Measurements from ENCODE around the gene IER2. TPM values are rescaled to one million over a fixed set of nuclear protein-coding genes. Genes with fewer than 3 reads are reported as not detected.
"Not testable (repeated sequence)": the region's sequence is repeated elsewhere in the genome, so short reads cannot be mapped to it uniquely, and the experiment has no call there.

Gene IER2
- total RNA-seq, 1 experiment from 2014 or later, result 80.4 TPM

DNA sequence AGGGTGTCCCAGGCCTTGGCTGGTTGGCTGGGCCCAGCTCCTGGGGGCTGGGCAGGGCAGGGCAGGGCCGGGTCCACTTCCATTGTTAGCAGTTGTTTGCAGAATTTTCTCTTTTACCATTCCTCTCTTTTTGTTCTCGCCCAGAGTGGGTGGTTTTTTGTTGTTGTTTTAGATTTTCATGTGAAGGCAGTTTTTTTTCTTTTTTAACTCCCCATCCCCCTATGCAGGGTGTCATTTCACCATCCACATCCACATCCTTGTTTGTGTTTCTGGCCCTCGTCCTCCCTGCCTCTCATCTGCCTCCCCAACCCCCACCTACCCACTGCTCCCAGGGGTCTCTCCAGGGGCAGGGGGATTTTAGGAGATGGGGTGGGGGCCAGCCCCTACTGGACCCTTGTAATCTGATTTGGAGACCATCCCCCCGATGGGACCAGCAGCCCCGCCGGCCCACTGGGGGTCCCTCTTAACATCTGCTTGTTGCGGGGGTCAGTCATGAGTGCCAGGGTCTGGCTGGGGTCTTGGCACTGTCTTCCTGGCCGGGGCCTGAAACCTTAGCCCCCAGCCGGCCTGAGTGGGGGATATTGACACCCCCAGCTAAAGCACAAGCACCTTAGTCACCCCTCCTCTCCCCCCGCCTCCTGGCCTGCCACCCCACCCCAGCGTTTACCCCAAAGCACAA is 10.4 kb upstream of the IER2 start:
- Histone ChIP-seq H3K4me1 (ENCODE audit: control insufficient read depth, insufficient read depth, low read length) (no peaks in the 10 kb centered on the region), H3K4me3 (ENCODE audit: low read depth in 2 of 2, low read length in 2 of 2) (no peak overlapping the region), H3K27me3 (ENCODE audit: control insufficient read depth, insufficient read depth, low read length) (no peaks in the 10 kb centered on the region), H3K9me3 (ENCODE audit: control insufficient read depth, insufficient read depth, low read depth, low read length) (no peaks in the 10 kb centered on the region), H3K36me3 (ENCODE audit: control insufficient read depth, insufficient read depth, low read length) (no peaks in the 10 kb centered on the region; the same call in 1 of the 2 replicates), H3K27ac (ENCODE audit: low read length) (no peak overlapping the region)
- TSS peak; percentile 75 for BruUV-seq (replicated peaks)
- POLR2A ChIA-PET, result no interaction called here
- CTCF ChIA-PET, result no interaction called here
- in situ Hi-C loops (cut with HindIII; ENCODE audit: low pct_unique_long_range_greater_than_20kb, low sequenced_read_pairs) (no loop called here), intact Hi-C loops (cut with micrococcal nuclease; ENCODE audit: unreplicated experiment) (no loop called here)
- TF ChIP-seq, protein P1, sequence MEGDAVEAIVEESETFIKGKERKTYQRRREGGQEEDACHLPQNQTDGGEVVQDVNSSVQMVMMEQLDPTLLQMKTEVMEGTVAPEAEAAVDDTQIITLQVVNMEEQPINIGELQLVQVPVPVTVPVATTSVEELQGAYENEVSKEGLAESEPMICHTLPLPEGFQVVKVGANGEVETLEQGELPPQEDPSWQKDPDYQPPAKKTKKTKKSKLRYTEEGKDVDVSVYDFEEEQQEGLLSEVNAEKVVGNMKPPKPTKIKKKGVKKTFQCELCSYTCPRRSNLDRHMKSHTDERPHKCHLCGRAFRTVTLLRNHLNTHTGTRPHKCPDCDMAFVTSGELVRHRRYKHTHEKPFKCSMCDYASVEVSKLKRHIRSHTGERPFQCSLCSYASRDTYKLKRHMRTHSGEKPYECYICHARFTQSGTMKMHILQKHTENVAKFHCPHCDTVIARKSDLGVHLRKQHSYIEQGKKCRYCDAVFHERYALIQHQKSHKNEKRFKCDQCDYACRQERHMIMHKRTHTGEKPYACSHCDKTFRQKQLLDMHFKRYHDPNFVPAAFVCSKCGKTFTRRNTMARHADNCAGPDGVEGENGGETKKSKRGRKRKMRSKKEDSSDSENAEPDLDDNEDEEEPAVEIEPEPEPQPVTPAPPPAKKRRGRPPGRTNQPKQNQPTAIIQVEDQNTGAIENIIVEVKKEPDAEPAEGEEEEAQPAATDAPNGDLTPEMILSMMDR (IDR thresholded peaks at IDR 0.05), result no peak
- TF ChIP-seq, protein P2, sequence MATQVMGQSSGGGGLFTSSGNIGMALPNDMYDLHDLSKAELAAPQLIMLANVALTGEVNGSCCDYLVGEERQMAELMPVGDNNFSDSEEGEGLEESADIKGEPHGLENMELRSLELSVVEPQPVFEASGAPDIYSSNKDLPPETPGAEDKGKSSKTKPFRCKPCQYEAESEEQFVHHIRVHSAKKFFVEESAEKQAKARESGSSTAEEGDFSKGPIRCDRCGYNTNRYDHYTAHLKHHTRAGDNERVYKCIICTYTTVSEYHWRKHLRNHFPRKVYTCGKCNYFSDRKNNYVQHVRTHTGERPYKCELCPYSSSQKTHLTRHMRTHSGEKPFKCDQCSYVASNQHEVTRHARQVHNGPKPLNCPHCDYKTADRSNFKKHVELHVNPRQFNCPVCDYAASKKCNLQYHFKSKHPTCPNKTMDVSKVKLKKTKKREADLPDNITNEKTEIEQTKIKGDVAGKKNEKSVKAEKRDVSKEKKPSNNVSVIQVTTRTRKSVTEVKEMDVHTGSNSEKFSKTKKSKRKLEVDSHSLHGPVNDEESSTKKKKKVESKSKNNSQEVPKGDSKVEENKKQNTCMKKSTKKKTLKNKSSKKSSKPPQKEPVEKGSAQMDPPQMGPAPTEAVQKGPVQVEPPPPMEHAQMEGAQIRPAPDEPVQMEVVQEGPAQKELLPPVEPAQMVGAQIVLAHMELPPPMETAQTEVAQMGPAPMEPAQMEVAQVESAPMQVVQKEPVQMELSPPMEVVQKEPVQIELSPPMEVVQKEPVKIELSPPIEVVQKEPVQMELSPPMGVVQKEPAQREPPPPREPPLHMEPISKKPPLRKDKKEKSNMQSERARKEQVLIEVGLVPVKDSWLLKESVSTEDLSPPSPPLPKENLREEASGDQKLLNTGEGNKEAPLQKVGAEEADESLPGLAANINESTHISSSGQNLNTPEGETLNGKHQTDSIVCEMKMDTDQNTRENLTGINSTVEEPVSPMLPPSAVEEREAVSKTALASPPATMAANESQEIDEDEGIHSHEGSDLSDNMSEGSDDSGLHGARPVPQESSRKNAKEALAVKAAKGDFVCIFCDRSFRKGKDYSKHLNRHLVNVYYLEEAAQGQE (IDR thresholded peaks at IDR 0.05; ENCODE audit: insufficient read depth in 1 of 2, low read depth in 2 of 2, low read length in 1 of 2), result no peak
- TF ChIP-seq TCF7L2 (IDR thresholded peaks at IDR 0.05; ENCODE audit: low read depth, low read length) (no peak), SIN3A (IDR thresholded peaks at IDR 0.05; ENCODE audit: borderline replicate concordance, insufficient read depth, low read depth, low read length) (no peak), POLR2AphosphoS5 (IDR thresholded peaks at IDR 0.05; ENCODE audit: low read depth, low read length) (no peak)
- DNase-seq (ENCODE audit: low read depth, low spot score) (no peak), ATAC-seq (no peak)

DNA sequence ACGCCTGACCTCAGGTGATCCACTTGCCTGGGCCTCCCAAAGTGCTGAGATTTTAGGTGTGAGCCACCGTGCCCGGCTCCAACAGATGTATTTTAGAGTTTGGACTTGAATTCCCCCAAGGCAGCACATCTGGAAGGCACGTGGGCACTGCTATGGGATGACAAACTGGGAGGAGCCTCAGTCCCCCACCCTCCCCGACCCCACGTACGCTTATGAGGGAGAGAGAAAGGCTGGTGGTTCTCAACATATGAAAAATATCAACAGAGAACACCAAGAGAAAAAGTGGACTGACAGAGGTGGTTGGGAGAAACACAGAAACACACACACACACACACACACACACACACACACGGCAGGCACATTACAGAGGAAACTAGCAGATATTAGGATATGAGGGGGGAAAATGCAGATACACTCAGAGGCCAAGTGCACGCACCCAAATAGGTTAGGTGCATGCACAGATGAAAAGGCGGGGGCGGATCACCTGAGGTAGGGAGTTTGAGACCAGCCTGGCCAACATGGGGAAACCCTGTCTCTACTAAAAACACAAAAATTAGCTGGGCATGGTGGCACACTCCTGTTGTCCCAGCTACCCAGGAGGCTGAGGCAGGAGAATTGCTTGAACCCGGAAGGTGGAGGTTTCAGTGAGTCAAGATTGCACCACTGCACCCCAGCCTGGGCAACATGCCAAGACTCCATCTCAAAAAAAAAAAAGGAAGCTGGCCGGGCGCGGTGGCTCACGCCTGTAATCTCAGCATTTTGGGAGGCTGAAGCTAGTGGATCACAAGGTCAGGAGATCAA is 3.2 kb upstream of the IER2 start:
- Histone ChIP-seq H3K27ac (ENCODE audit: low read length) (no peak overlapping the region), H3K9me3 (ENCODE audit: control insufficient read depth, insufficient read depth, low read depth, low read length) (no peaks in the 10 kb centered on the region), H3K4me3 (ENCODE audit: low read depth in 2 of 2, low read length in 2 of 2) (no peak overlapping the region), H3K27me3 (ENCODE audit: control insufficient read depth, insufficient read depth, low read length) (no peaks in the 10 kb centered on the region), H3K36me3 (ENCODE audit: control insufficient read depth, insufficient read depth, low read length) (peaks cover 6% of the 10 kb centered on the region; the same call in 1 of the 2 replicates), H3K4me1 (ENCODE audit: control insufficient read depth, insufficient read depth, low read length) (no peaks in the 10 kb centered on the region)
- ChIA-PET CTCF (no interaction called here), POLR2A (no interaction called here)
- ATAC-seq, result no peak
- TF ChIP-seq, protein P1 (IDR thresholded peaks at IDR 0.05), result no peak
- TF ChIP-seq TCF7L2 (IDR thresholded peaks at IDR 0.05; ENCODE audit: low read depth, low read length), result no peak
- TF ChIP-seq POLR2AphosphoS5 (IDR thresholded peaks at IDR 0.05; ENCODE audit: low read depth, low read length), result no peak
- TF ChIP-seq, protein P2 (IDR thresholded peaks at IDR 0.05; ENCODE audit: insufficient read depth in 1 of 2, low read depth in 2 of 2, low read length in 1 of 2), result no peak
- TF ChIP-seq SIN3A (IDR thresholded peaks at IDR 0.05; ENCODE audit: borderline replicate concordance, insufficient read depth, low read depth, low read length), result no peak
- no peak for DNase-seq (ENCODE audit: low read depth, low spot score)
- intact Hi-C loops (cut with micrococcal nuclease; ENCODE audit: unreplicated experiment) (no loop called here), in situ Hi-C loops (cut with HindIII; ENCODE audit: low pct_unique_long_range_greater_than_20kb, low sequenced_read_pairs) (no loop called here)
- no TSS peak for BruUV-seq (replicated peaks)

DNA sequence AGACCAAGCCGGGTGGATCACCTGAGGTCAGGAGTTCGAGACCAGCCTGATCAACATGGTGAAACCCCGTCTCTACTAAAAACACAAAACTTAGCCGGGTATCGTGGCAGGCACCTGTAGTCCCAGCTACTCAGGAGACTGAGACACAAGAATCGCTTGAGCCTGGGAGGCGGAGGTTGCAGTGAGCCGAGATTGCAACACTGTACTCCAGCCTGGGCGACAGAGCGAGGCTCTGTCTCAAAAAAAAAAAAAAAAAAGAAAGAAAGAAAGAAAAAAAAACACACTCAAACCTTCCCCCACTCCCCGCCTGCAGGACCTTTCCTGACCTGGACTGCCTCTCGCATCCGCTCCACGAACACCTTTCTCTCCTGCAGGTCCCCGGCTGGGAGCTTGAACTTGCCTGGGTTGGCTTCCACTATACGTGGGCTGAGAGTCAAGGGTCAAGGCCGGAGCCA is 1.0 kb upstream of the IER2 start:
- BruUV-seq (replicated peaks); H3K4me1 ChIP-seq (ENCODE audit: control insufficient read depth, insufficient read depth, low read length); ATAC-seq; H3K27me3 ChIP-seq (ENCODE audit: control insufficient read depth, insufficient read depth, low read length); CTCF ChIA-PET; DNase-seq (ENCODE audit: low read depth, low spot score); H3K9me3 ChIP-seq (ENCODE audit: control insufficient read depth, insufficient read depth, low read depth, low read length); POLR2A ChIA-PET; in situ Hi-C loops (cut with HindIII; ENCODE audit: low pct_unique_long_range_greater_than_20kb, low sequenced_read_pairs); intact Hi-C loops (cut with micrococcal nuclease; ENCODE audit: unreplicated experiment): not testable (repeated sequence)
- Histone ChIP-seq H3K4me3 (ENCODE audit: low read depth in 2 of 2, low read length in 2 of 2) (peak overlapping the region; percentile 83 to 93), H3K27ac (ENCODE audit: low read length) (peak overlapping the region; percentile 96), H3K36me3 (ENCODE audit: control insufficient read depth, insufficient read depth, low read length) (peaks cover 10% of the 10 kb centered on the region; the same call in 1 of the 2 replicates)
